Astrocyte of the spinal cord (primary cell): ENCODE data around the gene IFNE.

Source experiments
- DNase-seq: peaks from one replicate; pipeline ENCODE4 v3.0.0; 2011; ENCODE audit warnings: low read depth, low spot score
- H3K4me3 ChIP-seq: 2 replicates; pipeline ENCODE4 v1.5.1; 2011; ENCODE audit warnings: low read depth, mild to moderate bottlenecking, low read length, moderate library complexity
- in situ Hi-C: cut with HindIII; loops from 2 replicates; pipeline ENCODE4 v1.10.0; 2017; ENCODE audit warnings: low sequenced_read_pairs
- TF ChIP-seq, protein P1 (sequence below): IDR thresholded peaks from 2 replicates; pipeline ENCODE4 v1.5.1; 2012; ENCODE audit warnings: low read depth, mild to moderate bottlenecking, low read length, inconsistent platforms

IFNE gene

DNA sequence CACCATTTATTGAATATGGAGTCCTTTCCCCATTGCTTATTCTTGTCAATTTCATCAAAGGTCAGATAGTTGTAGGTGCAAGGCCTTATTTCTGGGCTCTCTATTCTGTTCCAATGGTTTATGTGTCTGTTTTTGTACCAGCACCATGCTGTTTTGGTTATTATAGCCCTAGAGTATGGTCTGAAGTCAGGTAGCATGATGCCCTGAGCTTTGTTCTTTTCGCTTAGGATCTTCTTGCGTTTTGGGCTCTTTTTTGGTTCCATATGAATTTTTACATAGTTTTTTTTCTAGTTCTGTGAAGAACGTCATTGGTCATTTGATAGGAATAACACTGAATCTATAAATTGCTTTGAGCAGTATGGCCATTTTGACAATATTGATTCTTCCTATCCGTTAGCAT is 40.2 kb upstream of the IFNE start:
- no peak for DNase-seq
- in situ Hi-C loops: no loop called here
- TF ChIP-seq, protein P1, sequence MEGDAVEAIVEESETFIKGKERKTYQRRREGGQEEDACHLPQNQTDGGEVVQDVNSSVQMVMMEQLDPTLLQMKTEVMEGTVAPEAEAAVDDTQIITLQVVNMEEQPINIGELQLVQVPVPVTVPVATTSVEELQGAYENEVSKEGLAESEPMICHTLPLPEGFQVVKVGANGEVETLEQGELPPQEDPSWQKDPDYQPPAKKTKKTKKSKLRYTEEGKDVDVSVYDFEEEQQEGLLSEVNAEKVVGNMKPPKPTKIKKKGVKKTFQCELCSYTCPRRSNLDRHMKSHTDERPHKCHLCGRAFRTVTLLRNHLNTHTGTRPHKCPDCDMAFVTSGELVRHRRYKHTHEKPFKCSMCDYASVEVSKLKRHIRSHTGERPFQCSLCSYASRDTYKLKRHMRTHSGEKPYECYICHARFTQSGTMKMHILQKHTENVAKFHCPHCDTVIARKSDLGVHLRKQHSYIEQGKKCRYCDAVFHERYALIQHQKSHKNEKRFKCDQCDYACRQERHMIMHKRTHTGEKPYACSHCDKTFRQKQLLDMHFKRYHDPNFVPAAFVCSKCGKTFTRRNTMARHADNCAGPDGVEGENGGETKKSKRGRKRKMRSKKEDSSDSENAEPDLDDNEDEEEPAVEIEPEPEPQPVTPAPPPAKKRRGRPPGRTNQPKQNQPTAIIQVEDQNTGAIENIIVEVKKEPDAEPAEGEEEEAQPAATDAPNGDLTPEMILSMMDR: no peak
- no peak overlapping the region for H3K4me3 ChIP-seq

DNA sequence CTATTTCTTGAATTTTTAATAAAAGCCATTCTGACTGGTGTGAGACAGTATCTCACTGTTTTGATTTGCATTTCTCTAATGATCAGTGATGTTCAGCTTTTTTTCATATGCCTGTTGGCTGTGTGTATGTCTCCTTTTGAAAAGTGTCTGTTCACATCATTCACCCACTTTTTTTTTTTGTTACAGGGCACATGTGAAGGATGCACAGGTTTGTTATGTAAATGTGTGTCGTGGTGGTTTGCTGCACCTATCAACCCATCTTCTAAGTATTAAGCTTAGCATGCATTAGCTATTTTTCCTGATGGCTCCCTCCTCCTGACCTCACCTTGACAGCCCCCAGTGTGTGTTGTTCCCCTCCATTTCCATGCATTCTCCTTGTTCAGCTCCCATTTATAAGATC is 39.3 kb upstream of the IFNE start:
- in situ Hi-C loops: no loop called here
- TF ChIP-seq, protein P1: no peak
- no peak for DNase-seq
- H3K4me3 ChIP-seq: no peak overlapping the region

DNA sequence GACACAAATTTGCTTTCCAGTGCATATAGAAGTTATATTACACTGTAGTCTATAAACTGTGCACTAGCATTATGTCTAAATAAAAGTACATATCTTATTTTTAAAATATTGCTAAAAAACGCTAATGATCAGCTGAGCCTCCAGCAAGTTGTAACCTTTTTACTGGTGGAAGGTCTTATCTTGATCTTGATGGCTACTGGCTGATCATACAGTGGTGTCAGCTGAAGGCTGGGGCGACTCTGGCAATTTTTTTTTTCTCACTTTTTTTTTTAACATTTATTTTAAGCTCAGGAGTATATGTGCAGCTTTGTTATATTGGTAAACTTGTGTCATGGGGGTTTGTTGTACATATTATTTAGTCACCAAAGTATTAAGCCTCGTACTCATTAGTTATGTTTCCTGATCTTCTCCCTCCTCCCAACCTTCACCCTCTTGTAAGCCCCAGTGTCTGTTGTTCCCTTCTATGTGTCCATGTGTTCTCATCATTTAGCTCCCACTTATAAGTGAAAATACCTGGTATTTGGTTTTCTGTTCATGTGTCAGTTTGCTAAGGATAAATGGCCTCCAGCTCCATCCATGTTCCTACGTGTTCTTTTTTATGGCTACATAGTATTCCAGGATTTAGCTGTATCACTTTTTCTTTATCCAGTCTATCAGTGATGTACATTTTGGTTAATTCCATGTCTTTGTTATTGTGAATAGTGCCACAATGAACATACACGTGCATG is 38.6 kb upstream of the IFNE start:
- in situ Hi-C loops: no loop called here
- TF ChIP-seq, protein P1: no peak
- no peak for DNase-seq
- H3K4me3 ChIP-seq: no peak overlapping the region

DNA sequence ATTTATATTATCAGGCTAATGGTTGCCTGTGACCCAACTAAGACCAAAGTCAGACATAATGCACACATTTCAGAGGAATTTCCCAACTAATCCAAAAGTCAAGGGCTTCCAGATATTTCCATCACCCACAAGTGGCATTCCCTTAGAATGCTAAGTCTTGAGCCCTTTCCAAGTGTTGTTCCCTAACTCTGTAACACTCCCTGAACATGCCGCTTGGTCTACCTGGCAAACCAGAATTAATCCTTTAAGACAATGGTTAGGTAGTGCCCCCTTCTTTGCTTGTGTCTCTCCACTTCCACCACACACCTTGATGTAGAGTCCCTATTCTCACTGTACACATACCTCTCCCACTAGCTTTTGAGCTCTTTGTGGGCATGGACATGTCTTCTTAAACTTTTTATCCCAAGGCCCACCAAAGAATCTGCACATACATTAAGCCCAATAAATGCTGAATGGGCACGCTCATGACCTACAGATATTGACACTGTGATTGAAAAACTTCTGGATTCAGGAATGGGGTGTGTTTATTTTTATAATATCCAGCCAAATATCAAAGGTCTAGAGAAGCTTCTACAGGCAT is 37.8 kb upstream of the IFNE start:
- no peak overlapping the region for H3K4me3 ChIP-seq
- no peak for DNase-seq
- TF ChIP-seq, protein P1: no peak
- in situ Hi-C loops: no loop called here

DNA sequence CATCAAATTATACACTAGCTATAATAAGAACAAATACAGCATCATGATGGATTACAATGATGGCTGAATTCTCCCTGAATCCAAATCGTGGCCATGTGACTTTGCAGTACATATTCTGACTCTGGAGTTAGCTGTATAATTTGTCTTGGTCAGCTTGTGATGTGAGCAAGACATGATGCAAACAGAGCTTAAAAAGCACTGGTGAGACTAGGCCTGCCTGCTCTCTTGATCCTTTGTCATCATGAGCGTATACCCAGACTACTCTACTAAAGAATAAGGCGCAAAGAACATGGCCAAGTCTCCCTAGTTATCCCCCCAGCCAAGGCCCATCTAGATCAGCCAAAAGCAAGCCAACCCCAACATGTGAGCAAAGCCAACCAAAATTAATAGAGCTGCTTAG is 34.7 kb upstream of the IFNE start:
- no peak overlapping the region for H3K4me3 ChIP-seq
- TF ChIP-seq, protein P1: no peak
- DNase-seq: no peak
- in situ Hi-C loops: no loop called here

DNA sequence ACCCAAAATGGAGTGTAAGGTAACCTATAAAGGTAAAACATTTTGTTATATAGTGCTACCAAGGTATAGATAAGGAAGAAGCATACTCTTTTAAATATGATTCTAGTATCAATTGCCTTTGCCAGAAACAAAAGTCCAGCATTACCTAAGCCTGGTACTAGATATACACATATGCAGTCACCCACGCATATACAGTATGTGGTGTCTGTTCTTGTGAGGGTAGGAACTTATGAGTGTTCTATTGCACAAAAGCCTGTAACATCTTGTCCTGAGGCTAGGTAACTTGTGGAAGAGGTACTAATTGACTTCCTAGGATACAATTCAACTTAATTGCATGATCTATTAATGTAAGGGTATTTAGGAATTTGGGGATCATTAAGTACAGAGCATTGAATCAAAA is 31.3 kb upstream of the IFNE start:
- no peak overlapping the region for H3K4me3 ChIP-seq
- in situ Hi-C loops: no loop called here
- no peak for DNase-seq
- TF ChIP-seq, protein P1: no peak
